B cell (primary cell): ENCODE measurements around the gene NPY1R.

Experiments
- CTCF ChIP-seq: fragments of 200-600 bp; IDR thresholded peaks from one replicate; pipeline ENCODE4 v1.8.0; 2022; ENCODE audit warnings: antibody characterized with exemption, mild to moderate bottlenecking
- EZH2 ChIP-seq: IDR thresholded peaks from 2 replicates; pipeline ENCODE4 v1.6.1; 2012; ENCODE audit warnings: borderline replicate concordance, low read depth, mild to moderate bottlenecking, moderate library complexity, low read length; ENCODE audit not compliant: insufficient read depth, poor library complexity, severe bottlenecking

- TF ChIP-seq CTCF (no peak), EZH2 (no peak)
Measured at GRCh38 chr4:163317110-163317509, 15.3 kb downstream of the NPY1R start.
